HepG2 (cell line): Measurements from ENCODE around the gene TRIM7. TPM values are rescaled to one million over a fixed set of nuclear protein-coding genes. Genes with fewer than 3 reads are reported as not detected.

Source experiments
- ATAD3A ChIP-seq: sonication (generic); formaldehyde crosslinking; IDR thresholded peaks from 2 replicates; pipeline ENCODE4 v1.4.0; 2020; ENCODE audit warnings: missing genetic modification reagents
- EP300 ChIP-seq, 3 experiments: sonication (generic) in 1 of 3; formaldehyde crosslinking in 1 of 3; IDR thresholded peaks; 2 replicates each; pipeline versions ENCODE4 v1.5.1 to v1.6.1; 2011 to 2020; ENCODE audit warnings: low read depth in 2 of 3, low read length in 2 of 3, borderline replicate concordance in 1 of 3, improper control_type of control experiment in 1 of 3, mild to moderate bottlenecking in 1 of 3, missing genetic modification reagents in 1 of 3, moderate library complexity in 1 of 3
- MATR3 ChIP-seq: sonication (generic); formaldehyde crosslinking; IDR thresholded peaks from 2 replicates; pipeline ENCODE4 v1.4.0; 2020; ENCODE audit warnings: missing genetic modification reagents
- NCOA2 ChIP-seq: sonication (generic); formaldehyde crosslinking; IDR thresholded peaks from 2 replicates; pipeline ENCODE4 v1.8.0; 2022; ENCODE audit warnings: inconsistent platforms
- SRSF4 ChIP-seq: fragments of 200-400 bp; formaldehyde crosslinking; IDR thresholded peaks from one replicate; pipeline ENCODE4 v1.6.1; 2018; ENCODE audit warnings: mild to moderate bottlenecking, low read depth, low read length, moderate library complexity; ENCODE audit not compliant: poor library complexity, severe bottlenecking
- ZFP62 ChIP-seq: sonication (generic); formaldehyde crosslinking; IDR thresholded peaks from 2 replicates; pipeline ENCODE4 v1.4.0; 2020; ENCODE audit warnings: missing genetic modification reagents
- ZNF17 ChIP-seq: sonication (generic); formaldehyde crosslinking; IDR thresholded peaks from 2 replicates; pipeline ENCODE4 v1.5.0; 2020; ENCODE audit warnings: mild to moderate bottlenecking, missing genetic modification reagents
- ZNF264 ChIP-seq: sonication (generic); formaldehyde crosslinking; IDR thresholded peaks from 2 replicates; pipeline ENCODE4 v1.4.0; 2020; ENCODE audit warnings: missing genetic modification reagents
- ZNF354B ChIP-seq: sonication (generic); formaldehyde crosslinking; IDR thresholded peaks from 2 replicates; pipeline ENCODE4 v1.8.0; 2022; ENCODE audit warnings: mild to moderate bottlenecking, missing genetic modification reagents
- ZNF547 ChIP-seq: sonication (generic); formaldehyde crosslinking; IDR thresholded peaks from 2 replicates; pipeline ENCODE4 v1.5.1; 2020; ENCODE audit warnings: mild to moderate bottlenecking, missing genetic modification reagents
- ZNF564 ChIP-seq: sonication (generic); formaldehyde crosslinking; IDR thresholded peaks from 2 replicates; pipeline ENCODE4 v1.8.1; 2023; ENCODE audit warnings: mild to moderate bottlenecking, missing genetic modification reagents
- ZNF598 ChIP-seq: sonication (generic); formaldehyde crosslinking; IDR thresholded peaks from 2 replicates; pipeline ENCODE4 v1.5.1; 2020; ENCODE audit warnings: mild to moderate bottlenecking, missing genetic modification reagents, borderline replicate concordance
- ZSCAN21 ChIP-seq: sonication (generic); formaldehyde crosslinking; IDR thresholded peaks from 2 replicates; pipeline ENCODE4 v1.8.0; 2022; ENCODE audit warnings: mild to moderate bottlenecking, missing genetic modification reagents, moderate library complexity, borderline replicate concordance
- polyA plus RNA-seq, 8 experiments: library from polyadenylated mRNA; depleted of rRNA in 3 of 8; stranded (reverse) in 7 of 8; unstranded in 1 of 8; fragments of >200 nt; fragmentation: Illumina TruSeq in 4 of 8; extraction: Trizol in 4 of 8; gene quantifications; 2 replicates each; pipeline versions ENCODE4 v1.2.1 to v1.2.3, GENCODE V29; 2011 to 2016; ENCODE audit warnings: low read depth in 4 of 8, missing spikeins in 1 of 8, mixed read lengths in 1 of 8; ENCODE audit not compliant: insufficient read depth in 1 of 8
- total RNA-seq, 5 experiments: library from RNA; depleted of rRNA; stranded (reverse); fragments of >200 nt; fragmentation: Illumina TruSeq; extraction: Trizol; gene quantifications; 2 replicates each; pipeline ENCODE4 v1.2.3, GENCODE V29; 2016; ENCODE audit warnings: low read depth in 1 of 5
- TF ChIP-seq, protein P1 (sequence below): sonication (generic); formaldehyde crosslinking; IDR thresholded peaks from 2 replicates; pipeline ENCODE4 v1.4.0; 2020; ENCODE audit warnings: mild to moderate bottlenecking, missing genetic modification reagents
- TF ChIP-seq, protein P2 (sequence below): sonication (generic); formaldehyde crosslinking; IDR thresholded peaks from 2 replicates; pipeline ENCODE4 v1.4.0; 2020; ENCODE audit warnings: missing genetic modification reagents, borderline replicate concordance
- TF ChIP-seq, protein P3 (sequence below): sonication (generic); formaldehyde crosslinking; IDR thresholded peaks from 2 replicates; pipeline ENCODE4 v1.4.0; 2020; ENCODE audit warnings: missing genetic modification reagents

TRIM7 gene
- total and polyA plus RNA-seq, 2 of the 13 experiments (the other 11 are each of a cell fraction or from before 2014, with no cell fraction given), result 0.13 TPM; not detected in 1

DNA sequence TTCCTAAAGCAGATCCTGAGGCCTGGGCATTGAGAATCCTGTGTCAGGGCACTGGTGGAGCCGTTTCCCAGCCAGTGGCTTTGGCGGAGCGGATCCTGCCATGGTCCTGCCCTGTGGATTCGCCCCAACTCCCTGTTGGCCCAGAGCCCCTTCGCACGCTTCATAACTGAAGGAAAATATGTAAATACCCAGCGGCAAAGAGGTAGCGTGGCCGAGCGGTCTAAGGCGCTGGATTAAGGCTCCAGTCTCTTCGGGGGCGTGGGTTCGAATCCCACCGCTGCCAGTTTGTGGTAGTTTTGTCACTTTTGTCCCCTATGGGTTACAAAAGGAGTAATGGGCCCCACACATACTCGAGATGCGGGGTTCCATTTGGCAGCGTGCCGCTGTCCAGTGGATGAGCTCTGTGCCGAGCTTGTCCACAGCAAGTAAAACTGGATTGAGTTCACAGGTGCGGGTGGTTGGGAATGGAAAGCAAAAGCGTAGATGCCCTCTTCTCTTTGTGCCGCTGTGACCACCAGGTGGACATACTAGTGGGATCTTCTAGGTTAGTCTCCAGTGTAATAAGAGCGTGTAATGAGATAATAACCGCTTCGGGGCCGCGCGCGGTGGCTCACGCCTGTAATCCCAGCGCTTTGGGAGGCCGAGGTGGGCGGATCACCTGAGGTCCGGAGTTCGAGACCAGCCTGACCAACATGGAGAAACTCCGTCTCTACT lies 17.3 kb downstream of the TRIM7 start (continued):
- TF ChIP-seq, protein P1, sequence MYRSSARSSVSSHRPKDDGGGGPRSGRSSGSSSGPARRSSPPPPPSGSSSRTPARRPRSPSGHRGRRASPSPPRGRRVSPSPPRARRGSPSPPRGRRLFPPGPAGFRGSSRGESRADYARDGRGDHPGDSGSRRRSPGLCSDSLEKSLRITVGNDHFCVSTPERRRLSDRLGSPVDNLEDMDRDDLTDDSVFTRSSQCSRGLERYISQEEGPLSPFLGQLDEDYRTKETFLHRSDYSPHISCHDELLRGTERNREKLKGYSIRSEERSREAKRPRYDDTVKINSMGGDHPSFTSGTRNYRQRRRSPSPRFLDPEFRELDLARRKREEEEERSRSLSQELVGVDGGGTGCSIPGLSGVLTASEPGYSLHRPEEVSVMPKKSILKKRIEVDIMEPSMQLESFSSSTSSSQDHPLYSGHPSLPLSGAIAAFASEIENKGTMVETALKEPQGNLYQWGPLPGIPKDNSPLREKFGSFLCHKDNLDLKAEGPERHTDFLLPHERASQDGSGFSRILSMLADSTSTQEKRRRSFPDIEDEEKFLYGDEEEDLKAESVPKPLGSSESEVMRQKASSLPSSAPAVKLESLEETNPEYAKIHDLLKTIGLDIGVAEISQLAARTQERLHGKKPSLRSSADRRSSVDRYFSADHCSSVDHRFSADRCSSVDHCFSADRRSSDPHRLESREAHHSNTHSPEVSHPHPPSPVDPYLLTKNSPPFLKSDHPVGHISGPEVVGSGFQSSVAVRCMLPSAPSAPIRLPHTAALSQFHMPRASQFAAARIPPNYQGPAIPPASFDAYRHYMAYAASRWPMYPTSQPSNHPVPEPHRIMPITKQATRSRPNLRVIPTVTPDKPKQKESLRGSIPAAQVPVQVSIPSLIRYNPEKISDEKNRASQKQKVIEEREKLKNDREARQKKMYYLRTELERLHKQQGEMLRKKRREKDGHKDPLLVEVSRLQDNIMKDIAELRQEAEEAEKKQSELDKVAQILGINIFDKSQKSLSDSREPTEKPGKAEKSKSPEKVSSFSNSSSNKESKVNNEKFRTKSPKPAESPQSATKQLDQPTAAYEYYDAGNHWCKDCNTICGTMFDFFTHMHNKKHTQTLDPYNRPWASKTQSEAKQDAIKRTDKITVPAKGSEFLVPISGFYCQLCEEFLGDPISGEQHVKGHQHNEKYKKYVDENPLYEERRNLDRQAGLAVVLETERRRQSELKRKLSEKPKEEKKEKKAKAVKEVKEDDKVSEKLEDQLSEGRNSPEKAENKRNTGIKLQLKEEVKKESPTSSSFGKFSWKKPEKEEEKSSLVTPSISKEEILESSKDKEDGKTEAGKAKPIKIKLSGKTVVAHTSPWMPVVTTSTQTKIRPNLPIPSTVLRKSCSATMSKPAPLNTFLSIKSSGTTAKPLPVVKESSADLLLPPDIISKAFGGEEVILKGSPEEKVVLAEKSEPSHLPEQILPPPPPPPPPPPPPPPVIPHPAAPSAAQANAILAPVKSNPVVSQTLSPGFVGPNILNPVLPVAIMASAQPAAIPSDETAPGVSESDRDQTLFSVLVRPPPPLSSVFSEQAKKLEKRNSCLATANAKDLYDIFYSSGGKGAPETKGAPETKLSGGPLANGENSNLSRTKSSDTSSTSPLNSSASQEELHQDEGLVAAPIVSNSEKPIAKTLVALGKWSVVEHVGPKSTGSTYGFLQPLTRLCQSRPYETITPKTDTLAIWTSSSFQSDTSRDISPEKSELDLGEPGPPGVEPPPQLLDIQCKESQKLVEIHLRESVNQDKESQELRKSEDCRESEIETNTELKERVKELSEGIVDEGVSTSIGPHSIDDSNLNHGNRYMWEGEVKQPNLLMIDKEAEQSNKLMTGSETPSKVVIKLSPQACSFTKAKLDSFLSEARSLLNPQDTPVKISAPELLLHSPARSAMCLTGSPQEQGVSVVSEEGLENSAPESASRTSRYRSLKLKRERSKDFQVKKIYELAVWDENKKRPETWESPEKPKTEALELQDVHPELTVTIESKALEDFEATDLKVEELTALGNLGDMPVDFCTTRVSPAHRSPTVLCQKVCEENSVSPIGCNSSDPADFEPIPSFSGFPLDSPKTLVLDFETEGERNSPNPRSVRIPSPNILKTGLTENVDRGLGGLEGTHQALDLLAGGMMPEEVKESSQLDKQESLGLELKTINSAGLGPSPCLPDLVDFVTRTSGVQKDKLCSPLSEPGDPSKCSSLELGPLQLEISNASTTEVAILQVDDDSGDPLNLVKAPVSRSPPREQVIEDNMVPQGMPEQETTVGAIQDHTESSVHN (CRISPR knock-in tag), result 0 out of 2 replicates have a peak, but pooled peaks have one; percentile 61
- TF ChIP-seq SRSF4 (no peak), ZSCAN21 (CRISPR knock-in tag) (0 out of 2 replicates have a peak, but pooled peaks have one; percentile 45), NCOA2 (CRISPR knock-in tag) (peak; percentile 37; the same call in 1 of the 2 replicates), ZNF564 (peak; percentile 22; the same call in 1 of the 2 replicates), ZNF547 (peak; percentile 70; the same call in 1 of the 2 replicates), EP300 (IDR thresholded peaks at IDR 0.05; ENCODE audit: low read depth in 2 of 2, low read length in 2 of 2) (peak in 1 of 2 experiments; percentile 12; a peak in 1 of 4 replicates), EP300 (CRISPR knock-in tag; IDR thresholded peaks at IDR 0.05; ENCODE audit: borderline replicate concordance) (no peak), ZNF17 (CRISPR knock-in tag) (no peak), ZNF264 (peak; percentile 80; the same call in 1 of the 2 replicates), ZNF354B (no peak), ZNF598 (CRISPR knock-in tag) (no peak; the same call in 1 of the 2 replicates), MATR3 (no peak), ATAD3A (no peak), ZFP62 (CRISPR knock-in tag) (0 out of 2 replicates have a peak, but pooled peaks have one; percentile 27)
- TF ChIP-seq, protein P2, sequence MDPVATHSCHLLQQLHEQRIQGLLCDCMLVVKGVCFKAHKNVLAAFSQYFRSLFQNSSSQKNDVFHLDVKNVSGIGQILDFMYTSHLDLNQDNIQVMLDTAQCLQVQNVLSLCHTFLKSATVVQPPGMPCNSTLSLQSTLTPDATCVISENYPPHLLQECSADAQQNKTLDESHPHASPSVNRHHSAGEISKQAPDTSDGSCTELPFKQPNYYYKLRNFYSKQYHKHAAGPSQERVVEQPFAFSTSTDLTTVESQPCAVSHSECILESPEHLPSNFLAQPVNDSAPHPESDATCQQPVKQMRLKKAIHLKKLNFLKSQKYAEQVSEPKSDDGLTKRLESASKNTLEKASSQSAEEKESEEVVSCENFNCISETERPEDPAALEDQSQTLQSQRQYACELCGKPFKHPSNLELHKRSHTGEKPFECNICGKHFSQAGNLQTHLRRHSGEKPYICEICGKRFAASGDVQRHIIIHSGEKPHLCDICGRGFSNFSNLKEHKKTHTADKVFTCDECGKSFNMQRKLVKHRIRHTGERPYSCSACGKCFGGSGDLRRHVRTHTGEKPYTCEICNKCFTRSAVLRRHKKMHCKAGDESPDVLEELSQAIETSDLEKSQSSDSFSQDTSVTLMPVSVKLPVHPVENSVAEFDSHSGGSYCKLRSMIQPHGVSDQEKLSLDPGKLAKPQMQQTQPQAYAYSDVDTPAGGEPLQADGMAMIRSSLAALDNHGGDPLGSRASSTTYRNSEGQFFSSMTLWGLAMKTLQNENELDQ, result no peak; the same call in 1 of the 2 replicates
- TF ChIP-seq, protein P3, sequence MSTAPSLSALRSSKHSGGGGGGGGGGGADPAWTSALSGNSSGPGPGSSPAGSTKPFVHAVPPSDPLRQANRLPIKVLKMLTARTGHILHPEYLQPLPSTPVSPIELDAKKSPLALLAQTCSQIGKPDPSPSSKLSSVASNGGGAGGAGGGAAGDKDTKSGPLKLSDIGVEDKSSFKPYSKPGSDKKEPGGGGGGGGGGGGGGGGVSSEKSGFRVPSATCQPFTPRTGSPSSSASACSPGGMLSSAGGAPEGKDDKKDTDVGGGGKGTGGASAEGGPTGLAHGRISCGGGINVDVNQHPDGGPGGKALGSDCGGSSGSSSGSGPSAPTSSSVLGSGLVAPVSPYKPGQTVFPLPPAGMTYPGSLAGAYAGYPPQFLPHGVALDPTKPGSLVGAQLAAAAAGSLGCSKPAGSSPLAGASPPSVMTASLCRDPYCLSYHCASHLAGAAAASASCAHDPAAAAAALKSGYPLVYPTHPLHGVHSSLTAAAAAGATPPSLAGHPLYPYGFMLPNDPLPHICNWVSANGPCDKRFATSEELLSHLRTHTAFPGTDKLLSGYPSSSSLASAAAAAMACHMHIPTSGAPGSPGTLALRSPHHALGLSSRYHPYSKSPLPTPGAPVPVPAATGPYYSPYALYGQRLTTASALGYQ (CRISPR knock-in tag), result no peak
